GM12891 (cell line): Measurements from ENCODE around the gene PDE1A. TPM values are rescaled to one million over a fixed set of nuclear protein-coding genes. Genes with fewer than 3 reads are reported as not detected.

Experiments
- DNase-seq: peaks from one replicate; pipeline ENCODE4 v3.0.0; 2011; ENCODE audit warnings: low spot score; ENCODE audit not compliant: insufficient read length
- FAIRE-seq: peaks from 2 replicates; lab custom pipeline; 2011; peaks lifted over from hg19 to GRCh38; lab: Jason Lieb, UNC
- PAX5 ChIP-seq: IDR thresholded peaks from 2 replicates; pipeline ENCODE4 v1.6.1; 2011; ENCODE audit warnings: low read length, moderate library complexity, mild to moderate bottlenecking; ENCODE audit not compliant: insufficient read depth, severe bottlenecking
- POLR2A ChIP-seq: IDR thresholded peaks from 2 replicates; pipeline ENCODE4 v1.6.1; 2011; ENCODE audit warnings: low read depth, low read length, control low read depth
- POLR2AphosphoS5 ChIP-seq: IDR thresholded peaks from 2 replicates; pipeline ENCODE4 v1.6.1; 2011; ENCODE audit warnings: low read depth, low read length, control low read depth
- POU2F2 ChIP-seq: IDR thresholded peaks from 2 replicates; pipeline ENCODE4 v1.6.1; 2011; ENCODE audit warnings: low read depth, mild to moderate bottlenecking, control low read depth, low read length, moderate library complexity
- SPI1 ChIP-seq: IDR thresholded peaks from 2 replicates; pipeline ENCODE4 v1.6.1; 2011; ENCODE audit warnings: low read depth, low read length, control low read depth
- TAF1 ChIP-seq: IDR thresholded peaks from 2 replicates; pipeline ENCODE4 v1.6.1; 2011; ENCODE audit warnings: low read depth, low read length, control low read depth
- polyA plus RNA-seq: library from polyadenylated mRNA; unstranded; fragments of >200 nt; gene quantifications from one replicate; pipeline ENCODE4 v1.2.1, GENCODE V29; 2012; ENCODE audit warnings: low read depth, missing spikeins, inconsistent platforms; ENCODE audit not compliant: missing spikeins

Gene PDE1A
- 0.05 TPM for polyA plus RNA-seq

GRCh38 chr2:182426918-182427240 is at the start of gene PDE1A:
PDE1A (minus strand) TSS chr2:182427036.
- FAIRE-seq: no peak
- TF ChIP-seq POLR2A (no peak), PAX5 (no peak), TAF1 (no peak), SPI1 (no peak), POU2F2 (no peak), POLR2AphosphoS5 (no peak)
- DNase-seq: no peak

GRCh38 chr2:182473635-182474034 is 46.8 kb upstream of the PDE1A start:
- no peak for FAIRE-seq
- DNase-seq: no peak
- no peak for TF ChIP-seq TAF1
- no peak for TF ChIP-seq POLR2A
- TF ChIP-seq SPI1: no peak
- TF ChIP-seq POU2F2: no peak
- no peak for TF ChIP-seq PAX5
- TF ChIP-seq POLR2AphosphoS5: no peak

- no peak for TF ChIP-seq PAX5
- TF ChIP-seq POLR2AphosphoS5: no peak
- TF ChIP-seq POLR2A: no peak
- no peak for TF ChIP-seq POU2F2
- FAIRE-seq (no peak), DNase-seq (no peak)
These were observed 36.9 kb upstream of the PDE1A start for GRCh38 chr2:182463760-182464159.

GRCh38 chr2:182456784-182457183 is 29.9 kb upstream of the PDE1A start:
- TF ChIP-seq SPI1: no peak
- no peak for TF ChIP-seq TAF1
- TF ChIP-seq POU2F2: no peak
- no peak for TF ChIP-seq PAX5
- TF ChIP-seq POLR2AphosphoS5: no peak
- TF ChIP-seq POLR2A: no peak
- FAIRE-seq (no peak), DNase-seq (no peak)

- no peak for DNase-seq
- no peak for FAIRE-seq
- TF ChIP-seq PAX5 (no peak), POU2F2 (no peak), POLR2A (no peak), POLR2AphosphoS5 (no peak), TAF1 (no peak), SPI1 (no peak)
These were observed 25.7 kb upstream of the PDE1A start for GRCh38 chr2:182452456-182452990.

GRCh38 chr2:182448371-182448770 is 21.5 kb upstream of the PDE1A start:
- FAIRE-seq (no peak), DNase-seq (no peak)
- no peak for TF ChIP-seq POLR2A
- TF ChIP-seq SPI1: no peak
- TF ChIP-seq POLR2AphosphoS5: no peak

GRCh38 chr2:182447863-182448262 is 21.0 kb upstream of the PDE1A start:
- DNase-seq (no peak), FAIRE-seq (no peak)
- TF ChIP-seq POU2F2 (no peak), POLR2A (no peak), POLR2AphosphoS5 (no peak), SPI1 (no peak)

GRCh38 chr2:182447163-182447562 is 20.3 kb upstream of the PDE1A start:
- DNase-seq (no peak), FAIRE-seq (no peak)
- TF ChIP-seq POLR2A (no peak), POU2F2 (no peak), POLR2AphosphoS5 (no peak), SPI1 (no peak), PAX5 (no peak), TAF1 (no peak)

GRCh38 chr2:182446087-182446486 is 19.3 kb upstream of the PDE1A start:
- FAIRE-seq: no peak
- no peak for DNase-seq
- no peak for TF ChIP-seq TAF1
- no peak for TF ChIP-seq POLR2A
- TF ChIP-seq SPI1: no peak
- TF ChIP-seq POLR2AphosphoS5: no peak
- TF ChIP-seq PAX5: no peak
- no peak for TF ChIP-seq POU2F2

- no peak for FAIRE-seq
- no peak for DNase-seq
- TF ChIP-seq TAF1 (no peak), POU2F2 (no peak)
These were observed 18.6 kb upstream of the PDE1A start for GRCh38 chr2:182445391-182445965.

- no peak for DNase-seq
- TF ChIP-seq PAX5 (no peak), POLR2AphosphoS5 (no peak), SPI1 (no peak), POU2F2 (no peak), TAF1 (no peak), POLR2A (no peak)
- FAIRE-seq: no peak
These were observed 18.0 kb upstream of the PDE1A start for GRCh38 chr2:182444806-182445205.
